HEK293T (cell line): ENCODE data around the gene TCF25.

Experiments
- BHLHE40 ChIP-seq: fragments of 450-650 bp; IDR thresholded peaks from 2 replicates; pipeline ENCODE4 v1.6.1; 2016; ENCODE audit warnings: mild to moderate bottlenecking, moderate library complexity, borderline replicate concordance
- CTBP1 ChIP-seq: fragments of 450-650 bp; IDR thresholded peaks from 2 replicates; pipeline ENCODE4 v1.6.1; 2016; ENCODE audit warnings: borderline replicate concordance
- FOXM1 ChIP-seq: fragments of 450-650 bp; IDR thresholded peaks from 2 replicates; pipeline ENCODE4 v1.6.1; 2017; ENCODE audit warnings: mild to moderate bottlenecking, borderline replicate concordance
- HDGF ChIP-seq: fragments of 450-650 bp; IDR thresholded peaks from 2 replicates; pipeline ENCODE4 v1.6.1; 2017; ENCODE audit warnings: antibody characterized with exemption, borderline replicate concordance
- PKNOX1 ChIP-seq: fragments of 450-650 bp; IDR thresholded peaks from 2 replicates; pipeline ENCODE4 v1.6.1; 2016
- SUZ12 ChIP-seq: fragments of 450-650 bp; IDR thresholded peaks from 2 replicates; pipeline ENCODE4 v1.6.1; 2016; ENCODE audit warnings: mild to moderate bottlenecking

GRCh38 chr16:89904606-89905510, 31.5 kb downstream of the TCF25 start:
- TF ChIP-seq HDGF (no peak), BHLHE40 (no peak), FOXM1 (no peak), SUZ12 (no peak), CTBP1 (no peak), PKNOX1 (no peak)
